Hepatic stellate cell (primary cell): Measurements from ENCODE around the gene ATP7B.
"Not testable (repeated sequence)": the region's sequence is repeated elsewhere in the genome, so short reads cannot be mapped to it uniquely, and the experiment has no call there.

Source experiments
- DNase-seq: peaks from one replicate; pipeline ENCODE4 v3.0.0; 2011; ENCODE audit warnings: low spot score

Gene ATP7B

DNA sequence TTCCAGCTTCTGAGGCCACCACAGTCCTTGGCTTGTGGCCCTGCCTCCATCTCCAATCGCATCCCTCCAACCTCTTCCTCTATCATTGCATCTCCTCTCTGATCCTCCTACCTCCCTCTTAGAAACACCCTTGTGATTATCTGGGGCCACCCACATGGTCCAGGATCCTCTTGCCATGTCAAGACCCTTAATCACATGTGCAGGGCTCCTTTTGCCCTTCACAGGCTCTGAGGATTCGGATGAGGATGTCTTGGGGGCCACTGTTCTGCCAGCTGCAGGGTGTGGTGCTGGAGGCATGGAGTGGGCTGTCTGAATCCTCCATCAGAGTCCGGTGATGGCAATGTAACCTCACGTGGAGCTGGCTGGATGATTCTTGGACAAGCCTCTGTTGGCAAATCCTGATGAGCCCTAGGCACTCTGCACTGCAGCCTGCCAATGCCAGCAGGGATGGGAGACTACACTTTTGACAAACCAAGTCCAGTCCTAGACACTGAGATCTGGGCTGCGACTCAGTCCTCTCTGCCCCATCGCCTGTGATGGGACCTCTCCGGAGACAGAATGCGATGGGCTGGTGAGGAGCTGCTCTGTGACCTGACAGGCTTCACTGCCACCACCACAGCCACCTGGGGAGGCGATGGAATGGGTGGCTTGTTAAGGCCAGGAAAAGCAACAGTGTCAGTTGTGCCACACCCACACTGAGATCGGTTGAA lies 88.3 kb downstream of the ATP7B start:
- DNase-seq = no peak

DNA sequence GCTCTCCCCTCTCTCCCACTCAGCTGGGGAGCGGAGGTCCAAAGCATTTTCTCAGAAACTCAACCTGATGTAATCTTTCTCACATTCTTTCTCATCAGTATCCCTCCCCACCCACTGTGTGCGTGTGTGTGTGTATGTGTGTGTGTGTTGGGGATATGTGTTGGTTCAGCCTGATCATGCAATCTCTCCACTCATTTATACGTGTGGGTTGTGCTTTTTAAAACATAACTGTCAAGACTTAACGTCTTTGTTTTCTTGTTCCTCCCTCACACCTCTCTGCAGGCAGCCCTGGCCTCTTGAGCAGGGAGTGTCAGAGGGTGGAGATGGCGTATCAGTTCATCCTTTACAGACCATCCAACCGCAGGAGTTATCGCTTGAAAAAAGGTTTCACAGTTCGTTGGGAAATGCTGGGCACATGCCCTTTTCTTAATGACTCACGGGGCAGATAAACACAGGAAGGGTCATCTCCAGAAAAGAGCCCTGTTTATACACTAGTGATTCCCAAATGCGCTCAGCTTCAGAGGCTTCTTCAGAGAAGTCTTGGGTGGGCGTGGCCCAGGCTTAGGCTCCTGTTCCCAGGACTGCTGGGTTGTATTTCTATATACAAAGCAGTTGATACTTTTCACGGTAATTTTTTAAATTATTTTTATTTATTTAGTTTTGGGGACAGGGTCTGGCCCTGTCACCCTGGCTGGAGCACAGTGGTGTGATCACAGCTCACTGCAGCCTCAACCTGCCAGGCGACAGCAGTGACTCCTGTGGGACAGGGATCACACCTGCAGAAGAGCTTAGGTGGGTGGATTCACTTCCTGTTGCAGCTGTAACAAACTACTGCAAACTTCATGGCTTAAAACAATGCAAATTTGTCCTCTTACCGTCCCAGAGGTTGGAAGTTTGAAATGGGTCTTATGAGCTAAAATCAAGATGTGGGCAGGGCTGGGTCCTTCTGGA lies 89.2 kb downstream of the ATP7B start:
- no peak for DNase-seq

DNA sequence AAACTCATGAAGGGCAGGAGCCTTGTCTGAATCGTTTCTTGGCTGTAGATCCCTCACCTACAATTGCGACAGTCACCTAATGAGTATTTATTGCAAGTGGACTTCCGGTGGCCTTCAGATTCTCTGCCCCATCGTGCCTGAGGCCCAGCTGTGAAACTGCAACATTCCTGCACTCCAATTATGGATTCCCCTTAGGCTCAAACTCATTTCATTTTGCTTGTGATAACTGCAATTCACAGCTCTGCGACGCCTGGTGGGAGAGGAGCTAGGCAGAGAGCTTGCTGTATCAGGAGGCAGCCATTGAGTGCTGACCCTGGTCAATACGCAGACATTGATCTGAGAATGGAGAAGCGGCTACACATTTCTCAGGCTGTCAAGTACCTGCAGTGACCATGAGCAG lies 90.5 kb downstream of the ATP7B start:
- no peak for DNase-seq

DNA sequence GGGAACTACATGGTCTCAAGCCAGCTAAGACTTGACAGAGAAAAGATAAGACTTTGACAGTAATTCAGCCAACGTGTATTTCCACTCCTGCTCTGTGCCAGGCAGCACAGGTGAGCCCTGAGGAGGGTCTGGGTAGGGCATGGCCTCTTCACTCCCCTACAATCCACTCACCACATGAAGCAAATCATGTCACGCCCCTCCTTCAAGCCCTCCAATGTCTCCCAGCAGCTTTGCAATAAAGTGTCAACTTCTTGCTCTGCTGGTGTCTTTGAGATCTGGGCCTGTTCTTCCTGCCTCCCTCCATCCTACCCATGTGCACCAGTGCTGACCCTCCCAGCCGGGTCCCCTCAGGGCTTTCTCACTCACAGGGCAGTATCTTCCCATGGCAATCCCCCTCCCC lies 91.0 kb downstream of the ATP7B start:
- no peak for DNase-seq

DNA sequence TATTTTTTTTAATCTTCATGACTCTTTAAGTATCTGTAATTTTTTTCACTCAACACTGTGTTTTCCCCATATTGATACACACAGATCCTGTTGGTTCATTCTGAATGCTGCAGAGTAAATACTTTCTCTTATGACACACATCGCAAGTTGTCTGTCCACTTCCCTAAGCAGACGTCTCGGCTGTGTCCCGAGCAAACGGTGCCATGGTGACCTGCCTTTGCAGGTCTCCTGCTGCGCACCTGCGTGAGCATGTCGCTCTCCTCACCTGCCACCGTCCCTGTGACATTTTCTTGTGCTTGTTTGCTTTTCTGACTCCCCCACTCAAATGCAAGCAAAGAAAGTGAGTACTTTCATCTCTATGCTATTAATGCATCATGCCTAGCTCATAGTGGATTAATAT lies 91.7 kb downstream of the ATP7B start:
- DNase-seq = no peak

DNA sequence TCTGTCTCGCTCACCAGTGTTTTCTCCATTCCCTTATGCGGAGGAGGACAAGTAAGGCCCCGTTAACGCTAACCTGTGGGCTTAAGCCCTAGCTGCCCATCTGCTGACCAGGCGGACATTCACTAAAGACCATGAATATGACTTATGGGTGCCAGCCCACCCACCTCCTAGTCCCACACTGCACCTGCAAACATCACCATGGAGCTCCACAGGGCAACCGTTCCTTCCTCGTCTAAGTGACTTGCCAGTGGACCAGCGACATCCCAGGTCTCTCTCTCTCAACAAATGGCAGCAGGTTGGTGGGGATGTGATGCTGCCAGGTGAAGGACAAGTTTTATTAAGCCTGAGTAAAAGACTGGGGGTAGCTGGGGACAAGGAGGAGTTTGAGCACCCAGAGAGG lies 94.3 kb downstream of the ATP7B start:
- DNase-seq = no peak

DNA sequence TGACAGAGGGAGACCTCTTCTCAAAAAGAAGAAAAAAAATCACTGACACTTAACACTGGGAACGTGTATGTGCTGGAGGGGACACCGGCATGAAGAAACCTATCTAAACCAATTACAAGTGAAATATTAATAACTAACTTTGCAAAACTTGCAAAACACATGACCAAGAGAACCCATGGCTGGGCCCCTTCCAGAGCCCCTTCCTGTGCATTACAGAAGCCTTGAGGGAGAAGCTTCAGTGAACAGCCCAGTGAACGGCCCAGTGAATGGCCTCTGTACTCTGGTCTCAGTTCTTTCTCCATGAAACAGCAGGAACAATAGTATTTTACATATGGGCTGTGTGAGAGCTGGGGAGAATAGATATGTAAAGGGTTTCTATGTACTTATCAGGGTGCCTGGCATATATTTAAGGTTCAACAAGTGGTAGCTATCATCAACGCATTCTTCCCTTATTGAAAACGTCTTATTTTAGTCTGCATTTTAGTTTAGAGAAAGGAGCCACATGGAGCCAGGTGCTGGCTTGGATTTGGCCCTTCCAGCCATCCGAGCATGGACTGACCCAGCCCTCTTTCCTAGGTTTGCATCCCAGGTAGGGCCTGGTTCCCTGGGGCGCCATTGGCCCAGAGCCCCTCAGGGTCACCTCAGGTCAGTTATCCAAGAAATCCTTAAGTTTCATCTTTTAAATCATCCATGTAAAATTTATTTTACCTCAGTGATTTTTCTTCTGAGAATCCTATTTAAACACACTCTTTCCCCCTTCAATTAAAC lies 95.0 kb downstream of the ATP7B start:
- DNase-seq = no peak

DNA sequence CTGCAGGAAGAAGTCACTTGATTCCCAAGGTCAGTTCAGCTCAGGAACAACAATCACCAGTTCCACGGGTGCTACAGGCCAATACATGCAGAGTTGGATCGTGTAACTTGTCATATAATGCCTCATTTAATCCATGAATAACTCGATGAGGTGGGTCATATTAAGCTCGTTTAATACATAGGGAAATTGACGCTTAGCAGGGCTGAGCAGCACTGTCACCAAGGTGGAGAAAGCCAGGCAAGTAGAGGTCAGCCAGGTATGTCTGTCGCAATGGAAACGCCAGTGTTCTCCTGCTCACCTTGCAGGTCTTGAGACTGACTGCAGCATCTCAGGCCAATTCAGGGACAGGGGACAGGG lies 97.1 kb downstream of the ATP7B start:
- no peak for DNase-seq

DNA sequence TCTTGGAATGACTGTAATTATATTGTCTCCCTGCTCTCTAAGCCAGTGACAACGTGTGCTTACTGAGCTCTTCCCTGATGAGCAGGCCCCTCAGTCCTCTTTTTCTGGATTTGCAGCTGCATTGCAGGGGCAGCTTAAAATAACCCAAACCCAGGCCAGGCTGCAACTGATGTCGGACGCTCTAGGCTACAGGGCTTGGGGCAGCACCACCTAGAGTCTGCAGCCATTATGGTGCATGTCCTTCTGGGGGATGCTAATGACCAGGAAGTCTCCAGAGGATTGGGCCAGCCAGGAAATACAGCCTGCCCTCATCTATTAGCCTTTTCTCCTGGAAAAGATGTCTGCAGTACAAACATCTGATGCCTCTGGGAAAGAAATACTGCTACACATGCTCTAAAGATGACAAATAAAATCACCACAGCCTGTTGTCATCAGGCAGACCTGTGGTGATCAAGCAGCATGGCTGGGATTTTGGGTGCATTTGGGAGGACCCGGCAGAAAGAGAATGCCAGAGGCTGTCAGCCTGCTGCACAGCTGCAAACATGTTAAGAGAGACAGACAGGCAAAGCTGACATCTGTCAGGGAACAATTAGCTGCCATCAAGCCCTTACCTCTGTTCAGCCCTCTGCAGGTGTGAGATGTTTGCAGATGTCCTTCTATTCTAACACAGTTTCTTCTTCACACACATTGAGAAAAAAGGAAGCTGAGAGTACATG lies 97.7 kb downstream of the ATP7B start:
- DNase-seq = no peak

DNA sequence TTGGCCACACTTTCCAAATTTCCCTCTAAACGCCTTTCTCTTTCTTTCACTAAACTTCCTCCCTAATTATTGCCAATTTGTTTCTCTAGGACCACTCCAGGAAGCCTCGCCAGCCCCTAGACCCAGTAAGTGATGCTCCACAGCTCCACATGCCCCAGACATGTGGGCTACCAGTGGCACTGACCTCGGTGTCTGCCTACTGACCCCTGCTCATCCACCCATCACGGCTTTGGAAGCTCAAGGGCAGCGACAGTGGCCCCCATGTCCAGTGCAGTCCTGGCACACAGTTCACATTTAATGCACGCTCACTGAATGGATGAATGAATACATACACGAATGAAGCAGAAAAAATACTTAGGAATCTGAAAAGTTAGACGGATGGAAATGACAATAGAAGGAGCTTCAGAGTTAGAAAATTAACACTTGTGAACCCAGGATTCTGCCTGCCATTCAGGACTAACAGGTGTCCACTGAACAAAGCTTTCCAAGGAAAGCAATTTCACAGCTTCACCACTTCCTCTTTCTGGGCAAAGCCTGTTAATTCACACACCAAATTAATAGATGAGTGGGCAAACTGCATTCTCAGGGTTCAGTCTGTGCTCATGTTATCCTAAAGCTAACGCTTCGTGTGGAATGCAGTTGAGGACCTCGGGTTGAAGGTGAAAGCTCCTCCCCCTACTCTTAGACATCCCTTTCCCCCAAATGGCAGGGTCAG lies 98.6 kb downstream of the ATP7B start:
- no peak for DNase-seq

DNA sequence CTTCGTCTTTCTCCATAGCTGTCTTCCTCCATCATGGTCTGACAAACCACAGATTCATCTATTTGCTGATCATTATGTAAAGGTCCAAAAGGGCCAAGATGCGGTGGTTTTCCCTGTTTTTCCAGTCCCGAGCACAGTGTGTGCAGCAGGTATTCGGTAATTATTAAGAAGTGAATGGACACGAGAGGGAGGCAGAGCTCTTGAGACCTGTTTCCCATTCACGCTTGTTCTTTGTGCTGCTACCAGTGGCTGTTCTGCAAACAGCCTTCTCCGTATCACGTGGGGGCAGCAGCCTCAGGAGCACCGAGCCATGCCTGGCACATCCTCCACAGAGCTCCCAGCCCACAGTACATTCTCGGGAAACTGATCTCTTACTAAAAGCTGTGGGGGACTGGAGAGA lies 99.2 kb downstream of the ATP7B start:
- no peak for DNase-seq

DNA sequence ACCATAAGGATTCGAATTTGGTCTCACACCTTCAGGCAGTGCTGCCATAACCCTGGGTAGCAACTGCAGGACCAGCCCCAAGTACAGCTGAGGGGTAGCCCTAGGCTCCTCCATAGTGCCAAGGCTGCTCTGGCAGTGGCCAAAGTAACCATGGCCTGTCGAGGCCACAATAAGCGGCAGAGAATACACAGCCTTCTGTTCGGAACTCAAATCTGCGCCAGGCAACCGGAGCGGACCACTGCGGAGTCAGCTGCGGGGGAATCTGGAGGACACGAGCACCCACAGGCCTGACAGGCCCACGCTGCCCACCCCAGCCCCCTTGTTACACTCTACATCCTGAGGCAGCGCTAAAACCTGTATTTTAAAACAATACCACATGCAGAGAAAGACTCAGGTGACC lies 100.7 kb downstream of the ATP7B start:
- no peak for DNase-seq

DNA sequence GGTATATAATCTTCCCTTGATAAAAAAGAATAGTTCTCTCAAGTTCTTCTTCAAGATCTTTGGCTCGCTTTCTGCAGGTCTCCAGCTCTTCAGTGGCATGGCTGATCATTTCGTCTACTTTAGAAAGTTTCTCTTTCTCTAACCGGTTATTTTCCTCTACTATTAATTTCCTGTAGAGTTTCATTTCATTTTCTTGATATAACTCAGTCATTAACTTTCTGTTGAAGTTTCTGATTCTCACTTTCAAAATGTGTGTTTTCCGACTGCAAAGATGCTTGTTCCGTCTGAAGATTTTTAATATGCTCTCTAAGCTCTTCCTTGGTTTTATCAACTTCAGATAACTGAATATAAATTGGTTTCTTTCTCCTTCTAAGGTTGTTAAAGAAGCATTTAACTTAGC lies 102.0 kb downstream of the ATP7B start:
- not testable (repeated sequence) for DNase-seq

DNA sequence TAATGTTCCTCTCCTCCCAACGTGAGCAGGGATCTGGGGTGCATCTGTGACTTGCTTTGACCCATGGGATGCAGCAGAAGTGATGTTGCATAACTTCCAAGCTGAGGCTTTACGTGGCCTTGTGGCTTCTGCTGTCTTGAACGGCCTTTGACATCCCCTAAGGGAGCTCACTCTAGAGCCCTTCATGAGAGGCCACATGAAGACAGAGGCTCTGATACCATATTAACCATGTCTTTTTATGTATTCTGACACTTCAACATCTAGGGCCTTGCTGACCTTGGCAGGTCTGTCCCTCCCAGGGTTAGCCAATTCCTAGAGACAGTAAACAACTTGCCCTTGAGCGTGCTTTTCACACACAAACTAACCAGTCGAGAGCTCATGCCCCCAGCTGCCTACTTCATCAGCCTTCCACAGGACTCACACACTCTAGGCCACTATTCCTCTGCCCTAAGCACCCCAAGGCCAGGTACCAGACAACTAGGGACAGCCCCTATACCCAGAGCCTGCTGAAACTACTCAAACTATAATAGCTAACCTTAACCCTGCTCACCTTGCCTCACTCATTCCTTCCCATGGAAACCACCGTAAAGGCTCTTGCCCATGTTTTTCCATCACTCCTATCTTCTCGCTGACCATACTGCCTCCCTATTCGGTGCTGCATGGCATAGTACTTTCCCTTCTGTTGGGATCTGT lies 104.1 kb downstream of the ATP7B start:
- DNase-seq = no peak

DNA sequence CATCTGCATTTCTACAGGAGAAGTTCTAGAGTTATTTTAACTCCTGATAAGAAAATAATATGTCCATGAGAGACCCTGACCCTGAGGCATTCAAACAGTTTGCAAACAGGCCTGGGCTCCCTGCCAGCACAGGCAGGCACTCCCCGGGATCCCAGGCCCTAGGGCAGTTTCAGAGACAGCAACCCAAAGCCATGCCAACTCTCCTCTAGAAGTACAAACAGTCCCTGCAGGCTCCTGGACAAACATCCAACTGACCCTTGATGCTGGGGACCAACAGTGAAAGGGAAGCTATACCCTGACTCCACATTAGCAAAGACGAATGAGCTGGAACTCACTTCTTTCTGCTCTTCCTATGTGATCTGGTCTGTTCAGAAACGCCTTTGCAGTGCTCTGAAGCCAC lies 104.7 kb downstream of the ATP7B start:
- DNase-seq = no peak

DNA sequence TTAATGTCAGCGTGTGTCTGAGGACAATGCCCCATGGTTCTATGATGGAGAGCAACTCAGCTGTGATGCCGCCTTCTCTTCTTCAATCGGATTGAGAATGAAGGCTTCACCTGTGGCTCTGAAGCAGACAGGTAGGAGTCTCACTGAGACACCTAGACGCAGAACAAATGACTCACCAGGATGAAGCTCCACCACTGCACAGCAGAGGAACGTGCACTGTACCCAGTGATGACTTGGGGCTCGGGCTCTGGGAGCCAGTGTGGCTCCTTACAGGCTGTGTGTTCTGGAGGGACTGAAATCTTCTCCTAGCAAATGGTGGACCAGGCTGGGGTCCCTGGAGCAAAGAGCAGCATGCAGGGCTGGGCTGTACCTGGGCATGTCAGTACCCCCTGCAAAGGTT lies 105.5 kb downstream of the ATP7B start:
- DNase-seq = no peak

DNA sequence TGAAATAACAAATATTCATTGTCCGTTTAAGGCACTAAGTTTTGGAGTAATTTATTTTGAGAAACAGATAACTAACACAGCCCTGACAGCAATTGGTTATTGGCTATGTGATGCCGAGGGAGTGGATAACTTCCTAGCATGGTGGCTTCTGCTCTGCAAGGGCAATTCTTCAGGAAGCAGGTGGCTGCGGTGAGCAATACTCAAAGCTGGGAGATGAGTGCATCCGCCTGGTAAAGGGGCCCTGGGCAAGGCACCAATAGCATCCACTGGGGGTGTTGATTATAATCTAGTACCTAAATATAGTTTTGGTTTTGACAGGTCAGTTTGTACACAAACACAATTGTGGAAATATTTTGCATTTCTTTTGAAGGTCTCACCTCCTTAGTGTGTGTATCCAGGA lies 108.5 kb downstream of the ATP7B start:
- DNase-seq = no peak

DNA sequence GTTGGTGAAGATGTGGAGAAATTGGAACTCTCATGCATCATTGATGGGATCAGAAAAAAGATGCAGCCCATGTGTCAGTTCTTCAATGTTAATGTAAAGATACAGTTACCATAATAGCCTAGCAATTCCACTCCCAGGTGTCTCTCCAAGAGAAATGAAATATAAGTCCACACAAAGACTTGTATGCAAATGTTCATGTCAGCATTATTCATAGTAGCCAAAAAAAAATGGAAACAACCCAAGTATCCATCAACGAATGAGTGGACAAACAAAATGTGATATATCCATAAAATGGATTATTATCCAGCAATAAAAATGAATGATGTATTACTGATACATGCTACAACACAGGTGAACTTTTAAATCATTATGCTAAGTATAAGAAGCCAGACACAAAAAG lies 110.8 kb downstream of the ATP7B start:
- no peak for DNase-seq

DNA sequence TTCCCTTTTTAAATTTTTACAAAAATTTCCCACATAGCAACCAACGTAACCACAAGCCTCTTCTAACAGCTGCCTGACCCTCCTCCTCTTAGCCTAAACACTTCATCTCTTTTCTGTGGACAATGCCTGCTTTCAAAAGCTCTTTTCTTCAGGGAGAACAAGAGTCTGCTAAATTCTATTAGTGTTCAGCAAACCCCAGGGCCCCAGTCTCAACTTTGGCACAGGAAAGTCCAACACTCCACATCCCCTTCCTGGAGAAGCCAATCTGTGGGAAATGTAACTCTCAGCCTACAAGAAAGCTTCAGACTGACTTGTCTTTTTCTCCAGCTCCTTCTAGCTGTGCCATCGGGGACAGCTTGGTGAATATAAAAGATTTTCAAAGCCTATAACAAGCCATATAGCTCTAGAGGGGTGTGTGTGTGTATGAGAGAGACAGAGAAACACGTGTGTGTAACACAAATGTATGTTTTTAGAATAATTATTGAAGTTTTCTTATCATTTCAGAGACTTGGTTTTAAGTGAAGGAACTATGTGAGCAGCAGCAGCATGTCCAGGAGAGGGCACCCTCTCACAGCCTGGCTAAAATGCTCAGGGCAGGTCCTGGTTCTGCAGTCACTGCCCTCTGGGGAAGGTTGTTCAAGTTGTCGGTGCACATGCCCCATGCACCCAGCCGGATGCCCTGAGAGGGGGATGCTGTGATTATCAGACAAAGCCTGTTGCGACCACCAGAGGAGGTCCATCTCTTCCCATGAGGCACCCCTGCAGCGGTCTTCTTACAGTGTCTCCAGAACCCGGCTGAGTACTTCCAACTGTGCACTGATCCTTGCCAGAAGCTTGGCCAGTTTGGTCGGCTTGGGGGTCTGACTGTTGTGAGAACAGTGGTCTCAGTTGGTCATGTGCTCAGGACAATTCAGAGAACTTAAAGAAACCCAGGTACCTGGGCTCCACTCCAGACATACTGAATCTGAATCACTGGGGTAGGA lies 115.1 kb downstream of the ATP7B start:
- peak; percentile 70 for DNase-seq

DNA sequence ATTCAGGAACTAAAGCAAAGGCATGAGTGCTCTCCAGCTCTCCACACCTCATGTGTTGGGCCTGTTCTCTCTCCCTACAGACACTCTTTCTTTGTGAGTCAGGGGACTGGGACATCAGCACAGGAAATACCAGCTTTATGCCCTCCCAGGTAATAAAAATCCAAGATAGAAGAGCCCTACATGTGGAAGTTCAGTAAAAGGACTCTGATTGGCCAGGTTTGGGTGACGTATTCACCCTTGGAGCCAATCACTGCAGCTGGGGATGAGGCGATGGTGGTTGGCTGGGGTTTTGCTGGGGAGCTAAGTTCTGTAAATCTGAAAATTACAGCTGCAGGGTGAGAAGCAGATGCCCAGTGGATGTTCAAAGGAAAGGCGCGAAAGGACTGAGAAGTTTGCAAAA lies 117.0 kb downstream of the ATP7B start:
- no peak for DNase-seq
